Measurements from ENCODE around the gene PNMA6E. TPM values are rescaled to one million over a fixed set of nuclear protein-coding genes. Genes with fewer than 3 reads are reported as not detected.

The PNMA6E gene
- total RNA-seq, 2 donors from 2014 or later = 6.9 TPM; not detected in 1

- 99% methylated on average over 18 of the region's 38 CpGs for WGBS
- no peak for DNase-seq (ENCODE audit: low spot score)
- H3K4me1 ChIP-seq (replicated peaks) = no peaks in the 10 kb centered on the region
- H3K36me3 ChIP-seq = no peaks in the 10 kb centered on the region
- no peak for TF ChIP-seq POLR2AphosphoS5 (IDR thresholded peaks at IDR 0.05)
- no peak for TF ChIP-seq CTCF (IDR thresholded peaks at IDR 0.05)
- no peak for TF ChIP-seq POLR2A (IDR thresholded peaks at IDR 0.05)
- H3K27me3 ChIP-seq (replicated peaks; ENCODE audit: insufficient read depth) = no peaks in the 10 kb centered on the region
- intact Hi-C loops (cut with DNase I) = no loop called here
- H3K4me3 ChIP-seq = no peak overlapping the region
- H3K9me3 ChIP-seq = no peaks in the 10 kb centered on the region
- H3K27ac ChIP-seq = no peak overlapping the region
Measured at GRCh38 chrX:153347530-153347929, 53.6 kb downstream of the PNMA6E start.

Small RNA genes within 50 kb of the gene (small RNA-seq; reads per million reads assigned to genes)
- gene AC152007.1 = 0 reads per million in 2 donors
- 0 reads per million in 2 donors for gene RN7SL667P

Other genes starting within 250 kb of the PNMA6E start
- gene MAGEA1, start 222.1 kb downstream of the PNMA6E start, total RNA-seq = 1 to 10 TPM in 1 of 2 donors, not detected in 1; 5.4 TPM
- under 1 TPM in 1 of 2 donors, not detected in 1; 0.97 TPM for gene PNMA6F, start 79.6 kb downstream of the PNMA6E start, total RNA-seq
- 10 to 100 TPM; 16.3 to 58.6 TPM for gene ZNF275, start 67.2 kb downstream of the PNMA6E start, total RNA-seq
- gene ZFP92, start 10.1 kb upstream of the PNMA6E start, total RNA-seq = 1 to 10 TPM in 1 of 2 donors, under 1 TPM in 1; 0.23 to 3.4 TPM
- 1 to 10 TPM; 5.8 to 6.3 TPM for gene TREX2, start 44.7 kb upstream of the PNMA6E start, total RNA-seq
- 10 to 100 TPM; 18.1 to 35.7 TPM for gene HAUS7, start 69.2 kb upstream of the PNMA6E start, total RNA-seq
- gene BGN, start 93.6 kb upstream of the PNMA6E start, total RNA-seq = 100 to 1,000 TPM in 1 of 2 donors, 10 to 100 TPM in 1; 16.9 to 174 TPM
- gene ATP2B3, start 116.3 kb upstream of the PNMA6E start, total RNA-seq = under 1 TPM in 1 of 2 donors, not detected in 1; 0.85 TPM
- gene CCNQ, start 197.8 kb upstream of the PNMA6E start, total RNA-seq = 10 to 100 TPM; 33.8 to 55.9 TPM
- 1 to 10 TPM in 1 of 2 donors, not detected in 1; 3.5 TPM for gene DUSP9, start 245.9 kb upstream of the PNMA6E start, total RNA-seq

Measured in prostate gland (tissue), 2 donors.